Measurements from ENCODE around the gene RXRA.

Gene RXRA

GRCh38 chr9:134336228-134336627 lies 10.0 kb downstream of the RXRA start:
- no peak for DNase-seq (ENCODE audit: low read depth in 1 of 2, low spot score in 1 of 2)

- DNase-seq (ENCODE audit: low read depth in 1 of 2, low spot score in 1 of 2): no peak
Observed at GRCh38 chr9:134336924-134337323, 10.7 kb downstream of the RXRA start.

- DNase-seq (ENCODE audit: low read depth in 1 of 2, low spot score in 1 of 2): no peak
Observed at GRCh38 chr9:134337469-134337868, 11.2 kb downstream of the RXRA start.

GRCh38 chr9:134338394-134339182 lies 12.3 kb downstream of the RXRA start:
- DNase-seq (ENCODE audit: low read depth in 1 of 2, low spot score in 1 of 2): no peak

- no peak for DNase-seq (ENCODE audit: low read depth in 1 of 2, low spot score in 1 of 2)
Observed at GRCh38 chr9:134339183-134339806, 13.0 kb downstream of the RXRA start.

- no peak for DNase-seq (ENCODE audit: low read depth in 1 of 2, low spot score in 1 of 2)
Observed at GRCh38 chr9:134340475-134341160, 14.4 kb downstream of the RXRA start.

- no peak for DNase-seq (ENCODE audit: low read depth in 1 of 2, low spot score in 1 of 2)
Observed at GRCh38 chr9:134341306-134341705, 15.1 kb downstream of the RXRA start.

GRCh38 chr9:134341929-134342745 lies 15.9 kb downstream of the RXRA start:
- DNase-seq (ENCODE audit: low read depth in 1 of 2, low spot score in 1 of 2): no peak

GRCh38 chr9:134342746-134343115 lies 16.5 kb downstream of the RXRA start:
- DNase-seq (ENCODE audit: low read depth in 1 of 2, low spot score in 1 of 2): no peak

GRCh38 chr9:134343637-134344036 lies 17.4 kb downstream of the RXRA start:
- no peak for DNase-seq (ENCODE audit: low read depth in 1 of 2, low spot score in 1 of 2)

GRCh38 chr9:134344068-134344799 lies 18.0 kb downstream of the RXRA start:
- no peak for DNase-seq (ENCODE audit: low read depth in 1 of 2, low spot score in 1 of 2)

GRCh38 chr9:134344800-134345310 lies 18.6 kb downstream of the RXRA start:
- DNase-seq (ENCODE audit: low read depth in 1 of 2, low spot score in 1 of 2): no peak

- no peak for DNase-seq (ENCODE audit: low read depth in 1 of 2, low spot score in 1 of 2)
Observed at GRCh38 chr9:134345737-134346136, 19.5 kb downstream of the RXRA start.

GRCh38 chr9:134346151-134346550 lies 19.9 kb downstream of the RXRA start:
- no peak for DNase-seq (ENCODE audit: low read depth in 1 of 2, low spot score in 1 of 2)

- no peak for DNase-seq (ENCODE audit: low read depth in 1 of 2, low spot score in 1 of 2)
Observed at GRCh38 chr9:134346840-134347583, 20.8 kb downstream of the RXRA start.

- DNase-seq (ENCODE audit: low read depth in 1 of 2, low spot score in 1 of 2): no peak
Observed at GRCh38 chr9:134347996-134348395, 21.7 kb downstream of the RXRA start.

GRCh38 chr9:134348404-134349155 lies 22.3 kb downstream of the RXRA start:
- no peak for DNase-seq (ENCODE audit: low read depth in 1 of 2, low spot score in 1 of 2)

- DNase-seq (ENCODE audit: low read depth in 1 of 2, low spot score in 1 of 2): no peak
Observed at GRCh38 chr9:134349936-134350335, 23.7 kb downstream of the RXRA start.

GRCh38 chr9:134350416-134350994 lies 24.2 kb downstream of the RXRA start:
- DNase-seq (ENCODE audit: low read depth in 1 of 2, low spot score in 1 of 2): no peak

Data from stimulated activated CD4-positive, alpha-beta T cell treated with anti-CD3 and anti-CD28 coated beads, Interleukin-15, amount 100 ng/mL, for 1 hour (primary cell).